D721Med (cell line): ENCODE data around the gene MECP2.
A peak's percentile ranks its signal among the peaks of the same experiment; 100 is the strongest.
"Not testable (repeated sequence)": the region's sequence is repeated elsewhere in the genome, so short reads cannot be mapped to it uniquely, and the experiment has no call there.

ENCODE experiments used
- DNase-seq: peaks from one replicate; pipeline ENCODE4 v3.0.0; 2011; ENCODE audit warnings: low spot score; ENCODE audit not compliant: insufficient read length
- FAIRE-seq: peaks from 2 replicates; lab custom pipeline; 2011; peaks lifted over from hg19 to GRCh38; lab: Jason Lieb, UNC
- CTCF ChIP-seq: IDR thresholded peaks from 2 replicates; pipeline ENCODE4 v1.5.1; 2012; ENCODE audit warnings: mild to moderate bottlenecking, control low read depth; ENCODE audit not compliant: insufficient read depth; ENCODE audit errors: missing control alignments

The MECP2 gene

DNA sequence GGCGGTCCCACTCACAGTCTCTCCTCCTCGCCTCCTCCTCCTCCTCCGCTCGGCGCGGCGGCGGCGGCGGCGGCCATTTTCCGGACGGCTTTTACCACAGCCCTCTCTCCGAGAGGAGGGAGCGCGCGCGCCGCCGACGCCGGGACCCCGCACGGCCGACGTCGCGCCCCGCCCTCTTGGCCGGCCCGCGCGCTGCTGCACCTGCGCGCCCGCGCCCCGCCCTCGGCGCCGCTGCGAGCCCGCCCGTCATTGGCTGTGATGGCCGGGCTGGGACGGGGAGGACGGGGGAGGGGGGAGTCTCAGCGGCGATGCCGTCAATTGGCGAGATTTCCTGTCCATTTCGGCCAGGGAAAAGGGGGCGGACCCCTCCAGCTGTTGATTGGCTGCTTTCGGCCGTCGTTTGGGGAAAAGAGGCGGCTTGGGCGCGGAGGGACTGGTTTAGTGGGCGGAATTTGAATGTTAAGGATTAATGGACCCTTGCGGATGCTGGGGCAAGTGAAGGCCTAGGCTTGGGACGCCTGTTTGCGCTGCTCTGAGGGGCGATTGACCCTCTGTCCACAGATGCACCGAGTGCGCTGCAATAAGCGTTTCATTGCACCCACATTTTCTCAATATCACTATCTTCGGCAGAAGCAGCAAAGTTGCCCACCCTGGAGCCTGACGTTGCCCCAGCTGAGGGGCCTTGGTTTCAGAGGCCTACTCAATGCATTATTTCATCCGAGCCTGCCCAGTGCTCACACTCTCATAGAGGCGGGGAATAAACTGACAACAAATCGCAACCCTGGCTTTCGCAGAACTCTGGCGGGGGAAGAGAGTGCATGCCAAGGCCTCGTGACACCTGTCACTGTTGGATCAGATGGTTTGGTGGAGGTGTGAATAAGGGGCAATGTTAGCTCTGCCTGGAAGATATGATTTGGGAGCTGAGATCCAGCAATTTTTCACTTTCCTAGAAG is at the start of gene MECP2:
Gene MECP2, minus strand, starts transcription at position 129 of the 953 bp plus-strand sequence.
- FAIRE-seq (no peak), DNase-seq (peak; percentile 46)
- TF ChIP-seq CTCF = no peak

- FAIRE-seq, DNase-seq: not testable (repeated sequence)
Measured at GRCh38 chrX:154144010-154144409, 46.5 kb upstream of the MECP2 start, which contains the start of gene OPN1LW. Gene OPN1LW (plus strand): TSS chrX:154144243. CDS start chrX:154144284, 41 bp downstream.

GRCh38 chrX:154142950-154143745 is 45.6 kb upstream of the MECP2 start:
- FAIRE-seq (no peak), DNase-seq (no peak)
- no peak for TF ChIP-seq CTCF

DNA sequence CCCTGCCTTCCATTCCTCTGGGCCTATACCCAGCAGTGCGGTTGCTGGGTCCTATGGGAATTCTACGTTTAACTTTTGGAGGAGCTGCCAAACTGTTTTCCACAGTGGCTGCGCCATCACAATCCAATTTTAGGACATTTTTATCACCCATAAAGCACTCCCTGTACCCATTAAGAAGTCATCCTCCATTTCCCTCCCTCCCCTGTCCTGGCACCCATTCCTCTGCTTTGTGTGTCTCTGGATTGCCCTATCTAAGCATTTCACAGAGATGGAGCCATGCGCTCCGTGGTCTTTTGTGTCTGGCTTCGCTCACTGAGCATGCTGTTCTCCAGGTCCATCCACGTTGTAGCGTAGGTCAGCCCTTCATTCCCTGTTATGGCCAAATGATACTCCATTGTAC is 44.9 kb upstream of the MECP2 start:
- TF ChIP-seq CTCF = no peak
- FAIRE-seq = no peak
- no peak for DNase-seq

DNA sequence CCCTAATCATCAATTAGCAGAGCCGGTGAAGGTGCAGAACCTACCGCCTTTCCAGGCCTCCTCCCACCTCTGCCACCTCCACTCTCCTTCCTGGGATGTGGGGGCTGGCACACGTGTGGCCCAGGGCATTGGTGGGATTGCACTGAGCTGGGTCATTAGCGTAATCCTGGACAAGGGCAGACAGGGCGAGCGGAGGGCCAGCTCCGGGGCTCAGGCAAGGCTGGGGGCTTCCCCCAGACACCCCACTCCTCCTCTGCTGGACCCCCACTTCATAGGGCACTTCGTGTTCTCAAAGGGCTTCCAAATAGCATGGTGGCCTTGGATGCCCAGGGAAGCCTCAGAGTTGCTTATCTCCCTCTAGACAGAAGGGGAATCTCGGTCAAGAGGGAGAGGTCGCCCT is 43.2 kb upstream of the MECP2 start:
- TF ChIP-seq CTCF = no peak
- FAIRE-seq = no peak
- DNase-seq = no peak

DNA sequence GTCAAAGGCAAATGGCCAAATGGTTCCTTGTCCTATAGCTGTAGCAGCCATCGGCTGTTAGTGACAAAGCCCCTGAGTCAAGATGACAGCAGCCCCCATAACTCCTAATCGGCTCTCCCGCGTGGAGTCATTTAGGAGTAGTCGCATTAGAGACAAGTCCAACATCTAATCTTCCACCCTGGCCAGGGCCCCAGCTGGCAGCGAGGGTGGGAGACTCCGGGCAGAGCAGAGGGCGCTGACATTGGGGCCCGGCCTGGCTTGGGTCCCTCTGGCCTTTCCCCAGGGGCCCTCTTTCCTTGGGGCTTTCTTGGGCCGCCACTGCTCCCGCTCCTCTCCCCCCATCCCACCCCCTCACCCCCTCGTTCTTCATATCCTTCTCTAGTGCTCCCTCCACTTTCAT is 42.7 kb upstream of the MECP2 start:
- FAIRE-seq (no peak), DNase-seq (no peak)
- no peak for TF ChIP-seq CTCF

- FAIRE-seq (no peak), DNase-seq (no peak)
- TF ChIP-seq CTCF = no peak
Measured at GRCh38 chrX:154138857-154139256, 41.3 kb upstream of the MECP2 start.
